Measurements from ENCODE around the gene RGS3.

RGS3 gene

DNA sequence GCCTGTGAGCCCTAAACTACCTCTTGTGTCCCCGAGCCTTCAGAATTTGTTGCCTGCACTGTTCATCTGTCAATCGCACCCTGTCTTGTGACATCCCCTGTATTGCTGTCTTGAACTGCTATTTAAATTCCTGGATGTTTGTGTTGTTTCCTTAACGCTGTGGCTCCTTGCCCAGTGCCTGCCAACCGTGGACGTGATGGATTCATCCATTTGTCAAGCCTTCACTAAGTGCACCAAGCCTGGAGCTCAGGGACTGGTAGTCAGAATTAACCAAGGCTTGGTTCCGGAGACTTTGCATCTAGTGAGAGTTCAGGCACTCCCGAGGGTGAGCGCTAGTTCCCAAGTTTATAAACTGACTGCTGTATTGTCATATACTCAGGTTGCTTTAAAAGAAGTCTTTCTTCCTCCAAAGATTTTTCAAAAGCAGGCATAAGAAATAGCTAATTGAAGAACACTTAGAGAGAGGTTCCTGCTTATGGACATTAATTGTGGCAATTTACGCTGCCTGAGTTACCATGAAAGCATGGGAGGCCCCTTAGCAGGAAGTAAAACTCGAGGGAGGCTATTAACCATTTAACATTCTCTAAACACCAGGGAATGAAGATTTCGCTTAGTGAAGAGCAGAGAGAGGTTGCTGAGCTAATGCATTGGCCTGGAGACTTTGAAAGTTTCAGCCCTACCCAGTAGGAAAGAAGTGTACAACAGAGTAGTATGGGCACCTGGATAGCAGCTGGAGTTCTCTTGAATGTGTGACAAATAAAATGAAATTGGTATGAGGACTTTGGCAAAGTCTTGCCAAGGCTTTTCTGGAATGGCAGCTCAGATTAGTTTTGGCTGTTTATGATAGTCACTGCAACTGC lies 29.0 kb downstream of the RGS3 start:
- DNase-seq: no peak

DNA sequence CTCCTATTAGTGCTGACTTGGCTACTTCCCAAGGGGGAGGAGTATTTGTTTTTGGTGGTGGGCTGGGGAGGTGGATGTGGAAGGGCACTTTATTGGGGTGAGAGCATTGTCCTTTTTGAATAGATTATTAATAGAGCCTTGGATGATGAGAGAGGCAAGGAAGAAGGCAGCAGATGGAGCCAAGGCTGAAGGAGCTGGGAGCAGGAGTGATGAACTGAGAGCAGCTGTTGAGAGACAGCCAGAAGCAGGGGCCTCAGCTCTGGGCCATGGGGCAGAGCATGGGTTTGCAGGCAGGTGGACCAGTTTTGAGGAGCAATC lies 29.6 kb downstream of the RGS3 start:
- DNase-seq: no peak

DNA sequence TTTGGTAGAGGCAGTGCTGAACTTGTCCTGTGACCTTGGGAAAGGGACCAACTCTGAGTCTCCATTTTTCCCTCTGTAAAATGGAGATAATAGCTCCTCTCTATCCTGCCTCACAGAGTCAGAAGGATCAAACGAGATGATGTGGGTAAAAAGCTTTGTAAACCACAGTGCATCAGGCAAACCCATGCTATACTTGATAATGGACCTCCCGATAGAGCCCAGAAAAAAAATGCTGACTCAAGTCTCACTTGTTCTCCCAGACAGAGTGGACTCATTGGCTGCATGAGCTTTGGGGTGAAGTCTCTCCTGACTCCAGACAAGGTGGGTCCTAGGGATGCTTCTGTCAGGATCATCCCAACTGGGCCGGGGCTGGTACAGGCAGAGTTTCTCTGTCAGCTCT lies 32.0 kb downstream of the RGS3 start:
- DNase-seq: no peak

DNA sequence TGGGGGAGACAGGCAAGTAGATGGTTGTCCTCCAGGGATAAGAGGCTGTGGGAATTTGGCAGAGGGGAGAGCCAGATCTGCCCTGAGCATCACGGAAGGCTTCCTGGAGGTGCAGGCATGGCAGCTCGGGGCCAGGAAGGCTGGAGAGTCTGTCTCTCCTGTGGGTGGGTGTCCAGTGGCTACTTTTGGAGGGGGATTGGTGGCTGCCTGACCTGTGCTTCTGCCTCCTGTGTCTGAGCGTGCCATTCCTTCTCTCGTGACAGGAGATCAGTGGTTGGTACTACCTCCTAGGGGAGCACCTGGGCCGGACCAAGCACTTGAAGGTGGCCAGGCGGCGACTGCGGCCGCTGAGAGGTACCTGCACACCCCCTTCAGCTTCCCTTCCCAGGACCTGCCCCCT lies 33.5 kb downstream of the RGS3 start:
- no peak for DNase-seq

DNA sequence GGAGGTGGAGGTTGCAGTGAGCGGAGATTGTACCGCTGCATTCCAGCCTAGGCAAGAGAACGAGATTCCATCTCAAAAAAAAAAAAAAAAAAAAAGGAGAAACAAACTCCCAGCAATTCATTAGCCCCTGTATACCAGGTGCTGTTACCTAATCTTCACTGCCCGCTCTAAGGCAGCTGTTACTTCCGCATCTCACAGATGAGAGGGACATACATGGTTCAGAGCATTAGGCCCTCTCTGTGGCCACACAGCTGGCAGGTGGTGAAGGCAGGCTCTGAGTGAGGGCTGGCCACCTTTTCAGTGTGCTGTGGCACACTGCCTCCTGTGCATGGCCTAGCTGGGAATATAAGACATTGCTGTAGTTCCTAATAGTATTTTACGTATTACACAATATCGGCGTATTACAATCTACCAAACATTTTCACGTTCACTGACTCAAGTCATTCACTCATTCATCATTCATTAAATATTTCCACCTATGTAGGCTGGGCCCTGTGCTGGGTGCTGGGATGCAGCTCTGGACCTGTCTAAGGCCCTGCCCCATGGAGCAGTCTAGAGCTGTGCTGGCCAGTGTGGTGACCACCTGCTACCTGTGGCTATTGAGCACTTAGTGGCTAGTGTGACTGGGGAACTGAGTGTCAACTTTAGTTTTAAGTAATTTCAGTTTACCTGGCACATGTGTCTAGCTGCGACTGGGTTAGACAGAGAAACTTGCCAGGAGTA lies 35.8 kb downstream of the RGS3 start:
- DNase-seq: no peak

DNA sequence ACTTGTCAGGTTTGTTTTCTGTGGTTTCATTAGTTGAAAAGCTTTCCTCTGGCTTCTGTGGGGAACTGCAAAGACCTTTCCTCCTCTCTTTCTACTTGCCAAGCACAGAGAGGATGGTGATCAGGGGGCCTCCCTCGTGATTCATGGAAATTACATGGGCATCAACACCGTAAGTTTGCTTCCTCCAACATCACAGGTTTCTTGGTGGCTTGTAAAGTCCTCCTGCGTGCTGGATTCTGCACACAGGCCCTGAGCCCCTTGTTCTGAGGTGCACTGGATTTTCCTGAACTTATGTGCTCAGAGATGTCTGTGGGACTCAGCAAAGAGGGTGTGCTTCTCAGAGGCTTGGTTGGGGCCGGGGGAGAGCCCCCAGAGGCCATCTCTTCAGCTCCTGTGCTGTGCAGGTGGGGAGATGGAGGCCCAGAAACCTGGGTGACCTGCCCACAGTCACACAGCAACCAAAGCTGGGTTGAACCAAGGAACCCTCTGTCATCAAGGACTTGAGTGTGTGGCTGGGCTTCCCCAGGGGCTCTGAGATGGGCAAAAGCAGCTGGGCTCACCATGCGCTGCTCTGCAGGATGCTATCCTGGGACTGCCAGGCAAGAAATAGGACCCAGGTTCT lies 36.5 kb downstream of the RGS3 start:
- no peak for DNase-seq

DNA sequence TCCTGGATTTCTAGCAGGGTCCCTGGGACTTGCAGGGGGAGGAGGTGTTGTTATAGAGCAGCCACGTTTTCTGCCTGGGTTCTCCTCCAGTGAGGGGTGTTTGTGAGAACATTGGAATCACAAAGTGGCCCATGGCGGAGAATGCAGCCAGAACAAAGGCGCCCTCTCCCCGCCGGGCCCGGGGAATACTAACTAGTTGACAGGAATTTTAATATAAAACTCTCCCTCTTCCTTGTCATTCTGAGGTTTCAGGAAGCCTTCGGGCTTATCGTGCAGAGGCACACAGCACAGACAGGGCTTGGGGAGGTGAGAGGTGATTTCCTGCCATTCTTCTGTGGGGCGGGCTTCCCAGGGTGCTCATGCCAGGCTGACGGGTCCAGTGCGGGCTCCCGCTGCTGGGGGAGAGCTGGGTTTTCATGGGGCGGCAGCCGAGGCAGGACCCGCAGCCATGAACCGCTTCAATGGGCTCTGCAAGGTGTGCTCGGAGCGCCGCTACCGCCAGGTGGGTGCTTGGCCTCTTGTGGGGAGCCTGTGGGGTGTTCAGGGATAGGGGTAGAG lies 37.7 kb downstream of the RGS3 start:
- no peak for DNase-seq

DNA sequence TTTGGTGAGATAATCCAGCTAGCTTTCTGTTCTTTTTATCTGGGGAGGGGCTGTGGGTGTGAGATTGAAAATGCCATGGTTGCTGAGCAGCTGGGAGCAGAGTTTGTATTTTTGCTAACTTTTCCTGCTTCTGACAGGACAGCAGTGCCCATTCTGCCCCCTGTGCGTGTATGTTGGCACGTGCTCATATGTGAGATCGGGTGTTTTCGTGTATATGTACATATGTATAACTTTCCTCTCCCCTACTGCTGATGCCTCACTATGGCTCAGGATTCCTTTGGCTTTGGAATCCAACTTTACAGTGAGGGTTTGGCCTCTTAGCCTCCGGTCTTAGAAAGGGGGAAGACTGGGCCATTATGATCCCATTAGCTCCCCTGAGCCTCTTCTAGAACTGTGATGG lies 38.3 kb downstream of the RGS3 start:
- DNase-seq: no peak

DNA sequence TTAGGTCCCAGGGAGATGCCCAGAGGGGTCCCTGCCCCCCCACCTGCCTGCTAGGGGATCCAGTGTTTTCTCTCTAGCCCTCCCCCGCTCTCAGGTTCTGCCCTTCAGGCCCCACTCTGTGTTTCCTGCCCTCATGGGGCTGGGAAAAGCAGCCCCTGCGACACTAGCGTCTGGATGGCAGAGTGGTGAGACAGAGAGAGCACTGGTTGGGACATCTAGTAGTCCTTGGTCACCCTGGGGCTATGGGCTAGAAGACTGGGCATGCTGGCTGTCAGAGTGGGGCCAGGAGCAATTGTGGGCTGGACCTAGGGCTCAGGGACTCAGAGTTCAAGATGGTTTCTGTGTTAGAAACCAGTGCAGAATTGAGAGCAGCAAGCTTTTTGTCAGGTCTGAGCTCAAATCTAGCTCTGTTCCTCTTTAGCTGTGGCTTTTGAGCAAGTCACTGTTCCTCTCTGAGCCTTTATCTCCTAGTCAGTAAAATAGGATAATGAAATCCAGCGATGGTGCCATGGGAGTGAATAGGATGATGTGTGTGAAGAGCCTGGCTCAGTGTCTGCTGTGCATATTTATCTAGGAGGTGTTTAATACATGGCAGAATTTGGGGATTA lies 39.0 kb downstream of the RGS3 start:
- DNase-seq: no peak

DNA sequence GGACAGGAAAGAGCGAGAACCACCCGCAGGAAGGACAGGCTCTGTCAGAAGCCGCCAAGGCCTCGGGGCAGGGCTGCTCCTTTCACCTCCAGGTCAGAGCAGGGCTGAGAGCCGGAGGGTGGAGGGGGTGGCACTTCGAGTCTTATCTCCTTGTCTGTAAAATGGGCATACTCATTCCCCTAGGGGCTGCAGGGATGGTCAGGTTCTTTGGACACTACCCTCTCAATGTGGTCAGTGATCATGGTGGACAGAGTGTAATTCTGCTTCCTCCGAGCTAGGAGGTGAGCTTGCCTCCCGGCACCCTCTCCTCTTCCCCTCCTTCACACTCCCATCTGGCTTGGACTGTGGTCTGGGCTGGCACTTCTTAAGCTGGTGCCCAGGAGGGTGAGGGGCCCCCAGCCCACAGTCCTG lies 39.6 kb downstream of the RGS3 start:
- DNase-seq: no peak

DNA sequence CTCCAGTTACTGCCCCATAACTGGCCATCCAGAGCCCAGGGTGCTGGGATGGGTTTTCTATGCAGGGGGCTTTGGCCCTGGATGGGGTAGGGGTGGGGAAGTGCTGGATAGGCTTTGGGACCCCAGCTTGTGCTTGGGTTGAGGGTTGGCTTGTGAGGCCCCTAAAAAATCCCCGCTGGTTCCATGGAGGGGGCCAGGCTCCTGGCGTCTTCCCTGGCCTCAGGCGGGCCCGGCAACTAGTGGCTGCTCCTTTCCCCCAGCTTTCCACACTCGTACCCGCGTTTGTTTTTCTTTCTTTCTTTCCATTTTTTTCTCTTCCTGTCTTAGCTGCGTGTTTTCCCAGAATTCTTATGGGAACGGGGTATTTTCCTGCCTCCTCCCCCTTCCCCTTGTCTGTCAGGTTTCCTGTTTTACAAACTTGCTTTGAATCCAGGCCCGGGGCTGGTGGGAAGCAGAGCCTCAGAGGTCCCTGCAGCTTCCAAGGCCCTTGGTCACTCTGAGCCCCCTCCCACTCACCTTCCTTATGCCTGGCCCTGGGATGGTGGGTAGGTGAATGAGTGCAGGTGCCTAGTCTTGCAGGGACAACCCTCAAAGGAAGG lies 40.2 kb downstream of the RGS3 start:
- no peak for DNase-seq

DNA sequence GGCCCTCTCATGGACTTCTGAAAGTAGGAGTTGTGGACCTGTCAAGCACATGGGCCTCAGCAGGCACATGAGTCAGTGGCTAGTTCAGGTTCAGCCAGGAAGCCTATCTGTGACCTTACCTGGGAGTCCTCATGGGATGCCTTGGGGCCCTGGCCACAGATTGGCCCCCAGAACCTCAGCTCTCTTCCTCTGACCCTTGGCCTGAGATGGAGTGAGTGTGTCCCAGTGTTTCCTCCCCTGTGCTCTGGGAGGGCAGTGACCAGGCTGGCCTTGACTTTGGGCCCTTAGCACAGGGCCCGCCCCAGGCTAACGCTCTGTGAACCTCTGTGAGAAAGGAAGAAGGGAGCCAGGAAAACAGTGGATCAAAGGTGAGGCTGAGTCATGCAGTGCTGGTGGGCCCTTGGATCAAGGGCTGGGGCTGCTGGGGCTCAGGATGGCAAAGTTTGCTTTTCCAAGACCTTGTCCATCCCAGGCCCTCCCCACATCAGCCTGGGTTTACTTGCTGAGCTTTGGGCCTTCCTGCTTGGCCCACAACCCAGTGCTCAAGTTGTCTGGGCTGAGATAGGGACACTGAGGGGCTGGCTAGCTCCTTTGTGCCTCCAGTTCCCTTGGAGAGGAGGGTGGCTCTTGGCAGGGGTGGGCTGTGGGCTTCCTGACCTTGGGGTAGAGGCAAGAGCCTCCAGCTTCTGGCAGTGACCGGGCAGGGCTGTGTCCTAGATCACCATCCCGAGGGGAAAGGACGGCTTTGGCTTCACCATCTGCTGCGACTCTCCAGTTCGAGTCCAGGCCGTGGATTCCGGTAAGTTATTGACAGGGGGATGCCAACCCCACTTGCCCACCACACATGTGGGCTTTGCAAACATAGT lies 41.4 kb downstream of the RGS3 start:
- no peak for DNase-seq

DNA sequence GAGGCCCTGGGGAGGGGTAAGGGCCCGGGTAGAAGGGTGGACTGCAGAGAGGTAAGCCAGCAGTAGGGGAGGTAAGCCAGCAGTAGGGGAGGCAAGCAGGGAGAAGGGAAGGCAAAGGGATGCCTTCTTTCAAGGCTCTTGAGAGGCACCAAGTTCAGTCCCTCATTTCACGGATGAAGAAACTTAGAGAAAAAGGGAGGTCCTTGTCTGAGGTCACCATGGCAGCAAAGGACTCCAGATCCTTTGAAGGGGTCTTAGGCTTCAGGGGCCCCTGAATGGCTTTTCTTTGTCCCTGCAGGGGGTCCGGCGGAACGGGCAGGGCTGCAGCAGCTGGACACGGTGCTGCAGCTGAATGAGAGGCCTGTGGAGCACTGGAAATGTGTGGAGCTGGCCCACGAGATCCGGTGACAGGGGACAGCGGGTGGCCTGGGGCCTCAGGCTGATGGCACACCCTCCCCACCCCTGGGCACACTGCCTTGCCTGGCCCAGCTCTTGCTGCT lies 42.6 kb downstream of the RGS3 start:
- no peak for DNase-seq

DNA sequence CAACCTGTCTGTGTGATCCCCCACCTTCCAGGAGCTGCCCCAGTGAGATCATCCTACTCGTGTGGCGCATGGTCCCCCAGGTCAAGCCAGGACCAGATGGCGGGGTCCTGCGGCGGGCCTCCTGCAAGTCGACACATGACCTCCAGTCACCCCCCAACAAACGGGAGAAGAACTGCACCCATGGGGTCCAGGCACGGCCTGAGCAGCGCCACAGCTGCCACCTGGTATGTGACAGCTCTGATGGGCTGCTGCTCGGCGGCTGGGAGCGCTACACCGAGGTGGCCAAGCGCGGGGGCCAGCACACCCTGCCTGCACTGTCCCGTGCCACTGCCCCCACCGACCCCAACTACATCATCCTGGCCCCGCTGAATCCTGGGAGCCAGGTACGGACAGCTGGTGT lies 43.7 kb downstream of the RGS3 start:
- no peak for DNase-seq

DNA sequence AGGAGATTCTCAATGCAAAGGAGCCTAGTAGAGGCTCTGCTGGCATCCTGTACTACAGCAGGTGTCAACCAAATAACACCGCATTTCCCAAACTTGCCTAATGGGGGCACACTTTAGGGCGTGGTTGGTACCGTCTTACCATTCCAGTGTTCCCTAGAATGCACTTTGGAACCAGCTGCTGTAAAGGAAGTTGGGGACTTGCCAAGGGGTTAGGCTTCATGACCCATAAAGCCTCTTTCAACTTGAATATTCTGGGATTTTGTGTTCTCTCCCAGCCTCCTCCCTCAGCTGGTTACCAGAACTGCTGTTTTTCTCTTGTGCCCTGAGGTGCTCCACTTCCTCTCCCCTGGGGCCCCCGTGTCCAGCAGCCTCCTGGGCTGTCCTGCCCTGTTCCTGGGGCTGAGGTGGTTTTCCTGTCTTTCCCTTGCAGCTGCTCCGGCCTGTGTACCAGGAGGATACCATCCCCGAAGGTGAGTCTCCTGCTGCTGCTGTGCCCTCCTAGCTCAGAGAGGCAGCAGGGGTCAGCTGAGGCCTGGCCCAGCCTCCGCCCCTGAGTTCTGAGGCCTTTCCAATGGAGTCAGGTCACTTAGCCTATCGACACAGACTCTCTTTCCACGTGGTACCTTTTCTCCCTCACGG lies 44.7 kb downstream of the RGS3 start:
- DNase-seq: no peak

DNA sequence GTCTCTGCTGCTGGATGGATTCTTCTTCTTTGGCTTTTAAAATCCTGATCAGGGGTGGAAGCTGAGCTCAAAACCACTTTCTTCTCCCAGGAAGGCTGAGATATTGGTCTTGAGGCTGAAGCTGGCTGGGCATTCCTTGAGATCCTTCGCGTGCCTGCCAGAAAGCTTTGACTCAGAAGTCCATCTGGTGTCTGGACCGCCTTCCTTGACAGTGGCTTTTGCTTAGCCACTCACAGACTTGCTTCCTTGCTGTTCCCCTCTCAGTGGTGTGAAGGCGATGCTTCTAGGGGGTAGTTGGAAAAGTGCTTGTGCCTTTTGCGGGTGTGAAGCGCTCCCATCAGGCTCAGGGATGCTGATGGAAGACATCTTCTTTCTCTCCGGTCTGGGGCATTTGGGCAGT lies 45.9 kb downstream of the RGS3 start:
- DNase-seq: no peak

DNA sequence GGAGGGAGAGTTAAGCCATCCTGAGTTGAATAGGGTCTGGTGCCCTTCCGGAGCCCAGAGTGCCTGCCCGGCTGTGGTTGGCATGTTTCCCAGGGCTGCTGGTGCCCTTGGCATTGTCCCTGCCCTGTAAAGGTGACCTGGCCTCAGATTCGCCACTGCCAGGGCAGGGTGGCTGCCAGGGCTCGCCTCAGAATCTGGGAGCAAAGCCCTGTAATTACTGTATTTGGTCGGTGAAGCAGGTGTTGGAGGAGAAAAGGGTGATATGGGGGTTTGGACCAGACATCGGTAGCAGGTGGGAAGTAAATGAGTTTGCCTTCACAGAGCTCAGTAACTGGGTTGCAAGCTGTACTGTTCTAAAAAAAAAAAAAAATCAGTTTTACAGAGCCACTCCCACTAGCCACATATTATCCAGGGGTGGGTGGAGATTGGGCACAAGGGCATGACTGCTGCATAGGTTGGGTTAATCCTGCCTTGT lies 47.6 kb downstream of the RGS3 start:
- no peak for DNase-seq

DNA sequence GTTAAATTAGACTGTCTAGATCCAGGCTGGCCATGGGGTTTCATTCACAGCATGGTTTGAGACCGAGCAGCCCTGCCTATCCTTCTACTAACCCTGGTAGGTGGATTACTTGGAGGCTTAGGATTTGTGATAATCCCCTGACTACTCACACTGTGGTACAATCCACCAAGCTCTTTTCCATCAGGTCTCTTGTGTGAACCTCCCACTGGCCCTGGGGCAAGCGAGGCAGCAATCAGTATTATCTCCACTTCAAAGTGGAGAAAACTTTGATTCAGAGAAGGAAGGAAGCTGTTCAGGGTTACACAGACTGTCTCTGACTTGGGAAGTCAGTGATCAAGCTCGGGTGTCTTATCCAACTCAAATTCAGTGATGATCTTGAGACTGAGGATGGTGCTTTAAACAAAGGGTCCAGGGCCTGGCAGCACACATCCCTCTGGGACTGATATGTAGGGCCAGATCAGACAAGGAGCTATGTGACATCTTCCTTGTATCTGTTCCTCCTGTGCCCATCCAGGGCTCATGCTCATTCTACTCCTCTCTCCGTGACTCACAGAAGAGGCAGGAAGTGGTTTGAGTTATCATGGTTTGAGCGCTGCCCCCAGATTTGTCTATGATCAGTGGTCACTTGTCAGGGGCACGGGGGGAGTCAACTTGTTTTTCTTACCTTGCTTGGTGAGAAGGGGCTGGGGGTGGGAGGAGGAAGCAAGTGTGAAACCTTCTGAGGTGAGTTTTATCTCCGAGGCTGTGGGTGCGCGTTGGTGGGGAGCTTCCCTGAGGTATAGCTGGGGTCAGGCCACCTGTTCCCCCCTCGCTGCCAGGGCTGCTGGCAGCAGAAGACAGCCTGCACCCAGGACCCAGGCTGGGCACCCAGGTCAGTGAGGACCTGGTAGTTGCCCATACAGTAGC lies 48.6 kb downstream of the RGS3 start:
- DNase-seq: peak; percentile 26

DNA sequence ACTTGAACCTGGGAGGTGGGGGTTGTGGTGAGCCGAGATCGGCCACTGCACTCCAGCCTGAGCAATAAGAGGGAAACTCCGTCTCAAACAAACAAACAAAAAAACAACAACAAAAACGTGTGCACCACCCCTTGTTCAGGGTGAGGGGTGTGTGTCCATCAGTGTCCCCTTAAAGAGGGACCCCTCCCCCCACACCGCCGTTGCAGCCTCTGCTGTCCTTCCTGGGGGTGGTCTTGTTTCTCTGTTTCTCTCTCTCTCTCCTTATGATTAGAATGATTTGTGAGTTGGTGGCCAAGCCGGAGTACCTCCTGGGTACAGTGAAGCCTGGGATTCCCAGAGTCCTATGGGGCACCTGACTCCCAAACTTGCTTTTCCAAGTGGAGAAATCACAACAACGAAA lies 49.6 kb downstream of the RGS3 start:
- DNase-seq: no peak

DNA sequence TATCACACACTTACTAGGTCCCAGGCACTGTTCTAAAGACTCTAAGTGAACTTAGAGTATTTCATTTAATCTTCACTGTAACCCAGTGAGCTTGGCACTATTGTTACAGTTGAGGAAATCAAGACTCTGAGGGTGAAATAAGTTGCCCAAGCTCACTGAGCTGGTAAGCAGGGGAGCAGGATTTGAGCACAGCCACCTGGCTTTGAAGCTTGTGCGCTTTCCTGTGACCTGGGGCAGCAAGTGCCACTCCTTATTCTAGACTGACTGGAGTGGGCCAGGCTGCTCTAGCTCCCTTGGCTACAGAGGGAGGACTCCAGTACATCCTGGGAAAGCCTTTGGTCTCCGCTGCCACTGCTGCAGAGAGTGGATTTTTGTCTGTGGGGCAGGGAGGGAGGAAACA lies 50.0 kb downstream of the RGS3 start:
- DNase-seq: no peak

All from activated CD4-positive, alpha-beta T cell treated with anti-CD3 and anti-CD28 coated beads for 1 hour (primary cell).